HCT116 (cell line): ENCODE results near the gene SUSD3. TPM values are rescaled to one million over a fixed set of nuclear protein-coding genes. Genes with fewer than 3 reads are reported as not detected.

Experiments
- ATAC-seq: fragments of 200-7000 bp; cut with Tn5 transposase; 2 replicates; pipeline ENCODE4 v1.9.1; 2020; ENCODE audit warnings: mild to moderate bottlenecking, moderate library complexity
- BruUV-seq: library from RNA; stranded (reverse); fragments of 400-500 nt; replicated peaks from 2 replicates; lab custom pipeline; 2021; lab: Mats Ljungman, UMichigan
- CTCF ChIA-PET: fragments of 300-600 bp; sonication (Branson Sonifier 250); formaldehyde crosslinking; loops from one replicate; lab custom pipeline; 2021; ENCODE audit warnings: antibody characterized with exemption; lab: Charles Lee
- POLR2A ChIA-PET: fragments of 300-600, 350-600 bp; sonication (Branson Sonifier 250); formaldehyde crosslinking; loops from one replicate; lab custom pipeline; 2021; ENCODE audit warnings: antibody characterized with exemption; lab: Charles Lee
- RAD21 ChIA-PET, 2 experiments: fragments of 300-600 bp; sonication (Branson Sonifier 250); formaldehyde crosslinking; loops; one replicate each; lab custom pipeline; 2023; ENCODE audit warnings: low total read pairs in 2 of 2; ENCODE audit not compliant: uncharacterized antibody in 2 of 2, unreplicated experiment in 2 of 2, low non-redundant PET in 1 of 2; lab: Charles Lee
- DNase-seq: peaks from one replicate; pipeline ENCODE4 v3.0.0-alpha.2; 2010; ENCODE audit warnings: low read depth, low spot score
- H2AFZ ChIP-seq: fragments of 200-600 bp; shearing (Covaris generic), sonication (generic); 2 replicates; pipeline ENCODE4 v1.6.1; 2017; ENCODE audit warnings: low read depth, mixed run types, mixed read lengths, antibody characterized with exemption, low read length; ENCODE audit not compliant: poor library complexity, severe bottlenecking
- H3K27ac ChIP-seq: 2 replicates; pipeline ENCODE4 v1.5.1; 2012; ENCODE audit warnings: low read depth, low read length
- H3K27me3 ChIP-seq: fragments of 200-600 bp; sonication (generic); 2 replicates; pipeline ENCODE4 v1.6.1; 2016; ENCODE audit warnings: mixed run types, low read length, mixed read lengths; ENCODE audit not compliant: insufficient read depth
- H3K36me3 ChIP-seq, 2 experiments: fragments of 200-500 bp in 1 of 2; fragments of 200-600 bp in 1 of 2; sonication (Bioruptor generic) in 1 of 2; sonication (generic) in 1 of 2; 2 replicates each; pipeline versions ENCODE4 v1.5.1 to v1.6.1; 2014 to 2016; ENCODE audit warnings: low read length in 2 of 2, inconsistent platforms in 1 of 2, mixed read lengths in 1 of 2, mixed run types in 1 of 2; ENCODE audit not compliant: insufficient read depth in 2 of 2, control insufficient read depth in 1 of 2
- H3K4me1 ChIP-seq, 2 experiments: fragments of 200-600 bp in 1 of 2; sonication (generic) in 1 of 2; 2 replicates each; pipeline versions ENCODE4 v1.5.1 to v1.6.1; 2012 to 2017; ENCODE audit warnings: low read length in 2 of 2, inconsistent platforms in 1 of 2, mild to moderate bottlenecking in 1 of 2, mixed read lengths in 1 of 2, mixed run types in 1 of 2, moderate library complexity in 1 of 2; ENCODE audit not compliant: insufficient read depth in 2 of 2, control insufficient read depth in 1 of 2
- H3K4me2 ChIP-seq: fragments of 200-600 bp; sonication (generic); 2 replicates; pipeline ENCODE4 v1.6.1; 2017; ENCODE audit warnings: mixed run types, low read length, mixed read lengths
- H3K4me3 ChIP-seq, 2 experiments: fragments of 200-600 bp in 1 of 2; sonication (generic) in 1 of 2; replicated peaks in 1 of 2; 2 replicates each; pipeline ENCODE4 v1.5.1; 2011 to 2016; ENCODE audit warnings: low read length in 2 of 2, control low read depth in 1 of 2, low read depth in 1 of 2, mild to moderate bottlenecking in 1 of 2, mixed read lengths in 1 of 2, mixed run types in 1 of 2
- H3K79me2 ChIP-seq: fragments of 200-600 bp; sonication (generic); 2 replicates; pipeline ENCODE4 v1.6.1; 2017; ENCODE audit warnings: mild to moderate bottlenecking, mixed run types, low read length, moderate library complexity, mixed read lengths; ENCODE audit not compliant: insufficient read depth
- H3K9ac ChIP-seq: fragments of 200-600 bp; sonication (generic); 2 replicates; pipeline ENCODE4 v1.6.1; 2016; ENCODE audit warnings: low read length, mixed read lengths
- H3K9me2 ChIP-seq: fragments of 200-600 bp; sonication (generic), shearing (Covaris generic); 2 replicates; pipeline ENCODE4 v1.6.1; 2017; ENCODE audit warnings: mixed run types, mild to moderate bottlenecking, moderate library complexity; ENCODE audit not compliant: insufficient read depth
- H3K9me3 ChIP-seq, 2 experiments: fragments of 200-500 bp in 1 of 2; fragments of 200-600 bp in 1 of 2; sonication (Bioruptor generic) in 1 of 2; sonication (generic) in 1 of 2; 2 replicates each; pipeline ENCODE4 v1.6.1; 2014 to 2017; ENCODE audit warnings: low read length in 2 of 2, mixed read lengths in 2 of 2, inconsistent platforms in 1 of 2, low read depth in 1 of 2, mild to moderate bottlenecking in 1 of 2, mixed run types in 1 of 2, moderate library complexity in 1 of 2; ENCODE audit not compliant: control insufficient read depth in 1 of 2, insufficient read depth in 1 of 2
- H4K20me1 ChIP-seq: fragments of 200-600 bp; sonication (generic), shearing (Covaris generic); 2 replicates; pipeline ENCODE4 v1.6.1; 2017; ENCODE audit warnings: mixed run types, mild to moderate bottlenecking, moderate library complexity; ENCODE audit not compliant: insufficient read depth
- EZH2phosphoT487 ChIP-seq: fragments of 200-600 bp; IDR thresholded peaks from 2 replicates; pipeline ENCODE4 v1.6.1; 2018; ENCODE audit warnings: antibody characterized with exemption, borderline replicate concordance
- FOSL1 ChIP-seq: IDR thresholded peaks from 2 replicates; pipeline ENCODE4 v1.6.1; 2012; ENCODE audit warnings: low read depth
- POLR2A ChIP-seq: IDR thresholded peaks from 2 replicates; pipeline ENCODE4 v1.7.0; 2011; ENCODE audit warnings: borderline replicate concordance; ENCODE audit not compliant: insufficient read depth, insufficient read length; ENCODE audit errors: extremely low read depth
- POLR2AphosphoS5 ChIP-seq: IDR thresholded peaks from 2 replicates; pipeline ENCODE4 v1.6.1; 2011; ENCODE audit warnings: mild to moderate bottlenecking, low read depth, low read length, moderate library complexity
- RAD21 ChIP-seq: IDR thresholded peaks from 2 replicates; pipeline ENCODE4 v1.6.1; 2012; ENCODE audit warnings: low read depth, mild to moderate bottlenecking
- intact Hi-C: fragments of 100-400 bp; cut with micrococcal nuclease; formaldehyde crosslinking; loops from 2 replicates; pipeline ENCODE4 v1.10.0; 2022
- total RNA-seq: library from RNA; stranded (reverse); gene quantifications from one replicate; pipeline ENCODE4 v1.2.1, GENCODE V29; 2021; ENCODE audit not compliant: unreplicated experiment
- TF ChIP-seq, protein P1 (sequence below): IDR thresholded peaks from 2 replicates; pipeline ENCODE4 v1.6.1; 2012

The SUSD3 gene
- total RNA-seq, 1 experiment from 2014 or later, result 11.3 TPM

DNA sequence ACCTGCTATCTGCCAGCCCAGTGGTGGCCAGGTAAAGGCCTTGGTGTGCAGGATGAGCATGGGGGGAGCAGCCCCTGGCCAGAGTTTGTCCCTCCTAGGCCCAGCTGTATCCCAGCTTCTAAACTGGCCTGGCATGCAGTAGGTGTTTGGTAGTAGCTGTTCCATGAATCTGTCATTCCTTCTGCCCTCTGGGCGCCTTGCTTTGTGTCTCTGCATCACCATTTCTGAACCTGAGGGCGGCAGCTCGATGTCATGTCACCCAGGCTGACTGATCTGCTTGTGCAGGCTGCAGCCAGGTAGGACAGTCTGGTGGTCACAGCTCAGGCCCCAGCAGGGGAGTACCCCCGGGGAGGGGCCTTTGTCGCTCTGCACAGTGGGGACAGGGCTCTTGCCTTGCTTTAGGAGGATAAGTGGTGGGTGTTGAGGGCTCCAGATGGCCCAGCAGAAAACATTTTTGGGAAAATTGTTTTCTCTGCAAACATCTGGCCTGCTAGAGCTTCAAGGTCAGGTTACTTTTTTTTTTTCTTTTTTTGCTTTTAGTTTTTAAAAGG lies 4.6 kb upstream of the SUSD3 start:
- Histone ChIP-seq H3K4me1 (peaks cover 3 to 11% of the 10 kb centered on the region in 2 experiments; a peak in 3 of 4 replicates), H3K36me3 (no peaks in the 10 kb centered on the region), H2AFZ (no peak overlapping the region), H3K9me3 (no peaks in the 10 kb centered on the region), H3K9me2 (no peaks in the 10 kb centered on the region), H3K27ac (no peak overlapping the region), H3K79me2 (no peaks in the 10 kb centered on the region), H3K4me3 (no peak overlapping the region), H3K9ac (no peak overlapping the region), H4K20me1 (no peaks in the 10 kb centered on the region), H3K27me3 (no peaks in the 10 kb centered on the region), H3K4me2 (no peak overlapping the region)
- ATAC-seq, result no peak
- RAD21 ChIA-PET, result no interaction called here
- no peak for TF ChIP-seq RAD21
- TF ChIP-seq, protein P1, sequence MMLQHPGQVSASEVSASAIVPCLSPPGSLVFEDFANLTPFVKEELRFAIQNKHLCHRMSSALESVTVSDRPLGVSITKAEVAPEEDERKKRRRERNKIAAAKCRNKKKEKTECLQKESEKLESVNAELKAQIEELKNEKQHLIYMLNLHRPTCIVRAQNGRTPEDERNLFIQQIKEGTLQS, result no peak
- POLR2A ChIA-PET, result no interaction called here
- DNase-seq, result no peak
- intact Hi-C loops, result no loop called here
- BruUV-seq, result no TSS peak
- CTCF ChIA-PET, result no interaction called here

DNA sequence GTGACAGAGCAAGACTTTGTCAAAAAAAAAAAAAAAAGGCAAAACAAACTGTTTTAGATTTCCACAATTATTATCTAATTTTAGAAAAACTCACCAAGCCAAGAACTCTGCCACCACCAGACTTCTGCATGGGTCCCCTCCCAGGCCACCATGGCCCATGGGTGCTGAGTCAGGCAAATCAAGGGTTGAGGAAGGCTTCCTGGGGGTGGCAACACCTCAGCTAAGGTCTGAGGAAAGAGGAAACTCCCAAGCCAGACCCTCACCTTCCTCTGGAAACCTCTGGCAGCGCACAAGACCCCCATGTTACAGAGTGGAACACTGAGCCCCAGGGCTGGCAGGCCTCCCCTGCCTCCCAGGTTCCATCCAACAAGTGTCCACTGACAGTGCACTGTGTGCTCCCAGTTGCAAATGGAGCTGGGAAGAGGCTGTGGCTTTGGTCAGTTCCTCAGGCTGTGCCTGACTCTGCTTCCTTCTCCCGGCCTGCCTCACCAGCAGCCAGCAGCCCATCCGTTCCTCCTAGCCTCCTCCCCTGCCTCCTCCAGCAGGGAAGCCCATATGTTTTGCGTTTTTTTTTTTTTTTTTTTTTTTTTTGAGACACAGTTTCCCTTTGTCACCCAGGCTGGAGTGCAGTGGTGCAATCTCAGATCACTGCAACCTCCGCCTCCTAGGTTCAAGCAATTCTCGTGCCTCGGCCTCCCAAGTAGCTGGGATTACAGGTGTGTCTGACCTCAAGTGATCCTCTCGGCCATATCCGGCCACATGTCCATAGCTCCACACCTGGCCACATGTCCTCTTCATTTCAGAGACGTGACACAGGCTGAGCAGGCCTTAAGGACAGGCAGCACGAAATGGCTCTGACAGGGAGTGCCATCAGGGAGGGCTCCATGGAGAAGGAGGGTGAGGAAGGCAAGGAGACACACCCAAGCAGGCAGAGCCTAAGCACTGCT lies 3.5 kb upstream of the SUSD3 start:
- Histone ChIP-seq H3K4me2 (no peak overlapping the region), H3K4me3 (no peak overlapping the region), H3K9me2 (no peaks in the 10 kb centered on the region), H3K27ac (no peak overlapping the region), H3K36me3 (no peaks in the 10 kb centered on the region), H3K9ac (no peak overlapping the region), H2AFZ (no peak overlapping the region), H3K9me3 (no peaks in the 10 kb centered on the region), H3K27me3 (no peaks in the 10 kb centered on the region), H3K79me2 (no peaks in the 10 kb centered on the region), H4K20me1 (no peaks in the 10 kb centered on the region), H3K4me1 (peaks cover 9 to 21% of the 10 kb centered on the region in 2 experiments)
- ChIA-PET POLR2A (no interaction called here), CTCF (no interaction called here), RAD21 (no interaction called here)
- TF ChIP-seq FOSL1 (no peak), POLR2A (no peak), POLR2AphosphoS5 (no peak), EZH2phosphoT487 (no peak)
- TF ChIP-seq, protein P1, result no peak
- DNase-seq, result no peak
- no TSS peak for BruUV-seq
- ATAC-seq, result no peak
- intact Hi-C loops, result no loop called here
